CD14-positive monocyte (primary cell): Measurements from ENCODE around the gene CCDC33. TPM values are rescaled to one million over a fixed set of nuclear protein-coding genes. Genes with fewer than 3 reads are reported as not detected.

Experiments used
- DNase-seq, 3 donors: peaks; one replicate each; pipeline ENCODE4 v3.0.0-alpha.2; 2011 to 2022
- H2AFZ ChIP-seq: 2 replicates; pipeline ENCODE4 v1.6.0; 2012; ENCODE audit warnings: mild to moderate bottlenecking, low read depth, low read length, inconsistent platforms; ENCODE audit not compliant: insufficient read depth, poor library complexity, severe bottlenecking
- H3K27ac ChIP-seq, 2 donors: 1 replicate in 1 of 2; 2 replicates in 1 of 2; pipeline ENCODE4 v1.5.1; 2012 to 2013; ENCODE audit warnings: low read length in 2 of 2, control low read depth in 1 of 2, inconsistent platforms in 1 of 2, low read depth in 1 of 2, mild to moderate bottlenecking in 1 of 2
- H3K27me3 ChIP-seq, 2 donors: one replicate each; pipeline versions ENCODE4 v1.6.0 to v1.6.1; 2011 to 2013; ENCODE audit warnings: low read length in 2 of 2; ENCODE audit not compliant: control insufficient read depth in 2 of 2, insufficient read depth in 2 of 2
- H3K36me3 ChIP-seq, 2 donors: replicated peaks in 1 of 2; 1 replicate in 1 of 2; 2 replicates in 1 of 2; pipeline versions ENCODE4 v1.5.1 to v1.6.1; 2012 to 2013; ENCODE audit warnings: low read length in 2 of 2, control low read depth in 1 of 2, inconsistent platforms in 1 of 2, mild to moderate bottlenecking in 1 of 2; ENCODE audit not compliant: insufficient read depth in 2 of 2, control insufficient read depth in 1 of 2
- H3K4me1 ChIP-seq, 2 donors: 1 replicate in 1 of 2; 2 replicates in 1 of 2; pipeline versions ENCODE4 v1.5.1 to v1.6.1; 2012 to 2013; ENCODE audit warnings: low read length in 2 of 2, control low read depth in 1 of 2, inconsistent platforms in 1 of 2, mild to moderate bottlenecking in 1 of 2, moderate library complexity in 1 of 2; ENCODE audit not compliant: insufficient read depth in 2 of 2, control insufficient read depth in 1 of 2
- H3K4me2 ChIP-seq: replicated peaks from 2 replicates; pipeline ENCODE3; 2012; ENCODE audit warnings: low read length, moderate library complexity, mild to moderate bottlenecking; ENCODE audit not compliant: poor library complexity, severe bottlenecking; ENCODE audit errors: extremely low read depth
- H3K4me3 ChIP-seq, 3 experiments: fragments of 200-600 bp in 1 of 3; sonication (generic) in 1 of 3; replicated peaks in 1 of 3; 1 replicate in 2 of 3; 2 replicates in 1 of 3; pipeline ENCODE4 v1.5.1; 2011 to 2013; ENCODE audit warnings: low read length in 3 of 3, mild to moderate bottlenecking in 3 of 3, control low read depth in 2 of 3, low read depth in 2 of 3, inconsistent platforms in 1 of 3, moderate library complexity in 1 of 3
- H3K79me2 ChIP-seq: 2 replicates; pipeline ENCODE4 v1.6.0; 2012; ENCODE audit warnings: mild to moderate bottlenecking, control low read depth, inconsistent platforms, low read length, moderate library complexity; ENCODE audit not compliant: insufficient read depth
- H3K9ac ChIP-seq: 2 replicates; pipeline ENCODE4 v1.6.0; 2017; ENCODE audit warnings: low read length, mild to moderate bottlenecking; ENCODE audit not compliant: insufficient read depth, poor library complexity, severe bottlenecking
- H3K9me3 ChIP-seq, 2 donors: replicated peaks in 1 of 2; 1 replicate in 1 of 2; 2 replicates in 1 of 2; pipeline versions ENCODE4 v1.5.1 to v1.6.1; 2012 to 2013; ENCODE audit warnings: low read length in 2 of 2, control low read depth in 1 of 2; ENCODE audit not compliant: control insufficient read depth in 1 of 2, insufficient read depth in 1 of 2
- H4K20me1 ChIP-seq: 2 replicates; pipeline ENCODE4 v1.6.0; 2012; ENCODE audit warnings: mild to moderate bottlenecking, low read length, control low read depth, moderate library complexity; ENCODE audit not compliant: insufficient read depth
- H3K27ac Mint-ChIP-seq, 7 donors: one replicate each; pipeline ENCODE4 v1.8.0; 2020; ENCODE audit warnings: mild to moderate bottlenecking in 7 of 7, mixed read lengths in 7 of 7, moderate library complexity in 6 of 7, inconsistent platforms in 2 of 7
- H3K27me3 Mint-ChIP-seq, 3 donors: one replicate each; pipeline ENCODE4 v1.8.0; 2021 to 2022; ENCODE audit warnings: low read depth in 3 of 3, mild to moderate bottlenecking in 3 of 3, mixed read lengths in 3 of 3, moderate library complexity in 3 of 3, inconsistent platforms in 1 of 3
- H3K36me3 Mint-ChIP-seq, 2 donors: one replicate each; pipeline ENCODE4 v1.8.0; 2020; ENCODE audit warnings: mixed read lengths in 2 of 2, inconsistent platforms in 1 of 2, mild to moderate bottlenecking in 1 of 2
- H3K4me1 Mint-ChIP-seq: one replicate; pipeline ENCODE4 v1.8.0; 2020; ENCODE audit warnings: mild to moderate bottlenecking, mixed read lengths
- H3K4me3 Mint-ChIP-seq, 2 donors: one replicate each; pipeline ENCODE4 v1.8.0; 2020; ENCODE audit warnings: mild to moderate bottlenecking in 2 of 2, mixed read lengths in 2 of 2, moderate library complexity in 1 of 2
- H3K9me3 Mint-ChIP-seq, 7 donors: one replicate each; pipeline ENCODE4 v1.8.0; 2020 to 2022; ENCODE audit warnings: mixed read lengths in 7 of 7, mild to moderate bottlenecking in 6 of 7, moderate library complexity in 6 of 7, inconsistent platforms in 2 of 7
- WGBS: methylation state at CpG from one replicate; pipeline ENCODE4 v1.1.5; 2013; ENCODE audit warnings: missing lambda C conversion rate; ENCODE audit not compliant: insufficient coverage; 5-methylcytosine and 5-hydroxymethylcytosine counted together
- intact Hi-C, 2 donors: fragments of 100-400 bp; cut with micrococcal nuclease; formaldehyde crosslinking; loops; one replicate each; pipeline versions ENCODE4 v1.15.0 to v1.15.1; 2023
- polyA plus RNA-seq, 3 donors: library from polyadenylated mRNA; depleted of rRNA in 1 of 3; unstranded in 2 of 3; stranded (reverse) in 1 of 3; fragments of 300-500 nt in 2 of 3; fragments of >200 nt in 1 of 3; fragmentation: Illumina TruSeq in 2 of 3; gene quantifications; 1 replicate in 2 of 3; 2 replicates in 1 of 3; pipeline ENCODE4 v1.2.3, GENCODE V29; 2012 to 2021
- TF ChIP-seq, protein P1 (sequence below): fragments of 200-600 bp; IDR thresholded peaks from one replicate; pipeline ENCODE4 v1.8.0; 2022; ENCODE audit warnings: antibody characterized with exemption, mild to moderate bottlenecking

The CCDC33 gene
- polyA plus RNA-seq, 3 donors, result not detected

DNA sequence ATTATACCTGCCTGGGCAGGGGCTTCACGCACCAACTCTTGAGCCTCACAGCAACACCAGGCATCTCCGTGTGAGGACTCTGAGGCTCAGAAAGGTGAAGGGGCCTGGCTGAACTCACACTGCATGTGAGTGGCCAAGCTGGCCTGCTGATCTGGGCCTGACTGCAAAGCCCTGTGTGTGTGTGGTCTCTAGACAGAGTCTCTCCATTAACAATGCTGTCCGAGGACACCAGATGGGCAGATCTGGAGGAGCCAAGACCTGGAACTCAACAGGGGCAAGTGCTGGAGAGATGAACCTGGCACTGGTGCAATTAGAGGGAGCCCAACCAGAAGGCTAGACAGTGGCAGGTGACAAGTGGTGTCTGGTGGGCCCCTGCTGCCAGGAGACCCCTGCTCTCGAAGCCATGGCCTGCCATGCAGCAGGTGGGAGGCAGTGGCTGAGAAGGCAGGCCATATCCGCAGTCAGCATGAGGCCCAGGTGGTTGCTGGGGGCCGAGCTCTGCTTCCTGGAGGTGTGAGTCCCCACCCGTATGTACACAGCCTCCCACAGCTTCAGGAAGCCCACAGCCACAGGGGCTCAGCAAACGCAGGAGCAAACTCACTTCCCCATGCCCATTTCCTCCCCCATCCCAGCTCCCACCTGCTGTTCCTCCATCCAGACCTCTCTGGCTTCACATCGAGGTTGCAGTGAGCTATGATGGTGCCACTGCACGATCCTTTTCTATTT, 92.4 kb downstream of the CCDC33 start:
- Histone ChIP-seq H3K79me2 (no peaks in the 10 kb centered on the region), H3K36me3 (no peaks in the 10 kb centered on the region), H3K4me1 (no peaks in the 10 kb centered on the region), H2AFZ (no peak overlapping the region), H3K9me3 (no peaks in the 10 kb centered on the region), H3K4me3 (no peak overlapping the region), H3K27me3 (no peaks in the 10 kb centered on the region), H3K9ac (no peak overlapping the region), H3K4me2 (no peak overlapping the region), H3K27ac (no peak overlapping the region), H4K20me1 (no peaks in the 10 kb centered on the region)
- Mint-ChIP-seq H3K27me3 (peaks cover 6 to 10% (median 6%) of the 10 kb centered on the region in 3 donors), H3K4me1 (no peaks in the 10 kb centered on the region), H3K9me3 (peaks cover 0 to under 1% (median 0%) of the 10 kb centered on the region in 7 donors), H3K4me3 (no peak overlapping the region), H3K36me3 (no peaks in the 10 kb centered on the region), H3K27ac (no peak overlapping the region)
- DNase-seq, result no peak
- TF ChIP-seq, protein P1, sequence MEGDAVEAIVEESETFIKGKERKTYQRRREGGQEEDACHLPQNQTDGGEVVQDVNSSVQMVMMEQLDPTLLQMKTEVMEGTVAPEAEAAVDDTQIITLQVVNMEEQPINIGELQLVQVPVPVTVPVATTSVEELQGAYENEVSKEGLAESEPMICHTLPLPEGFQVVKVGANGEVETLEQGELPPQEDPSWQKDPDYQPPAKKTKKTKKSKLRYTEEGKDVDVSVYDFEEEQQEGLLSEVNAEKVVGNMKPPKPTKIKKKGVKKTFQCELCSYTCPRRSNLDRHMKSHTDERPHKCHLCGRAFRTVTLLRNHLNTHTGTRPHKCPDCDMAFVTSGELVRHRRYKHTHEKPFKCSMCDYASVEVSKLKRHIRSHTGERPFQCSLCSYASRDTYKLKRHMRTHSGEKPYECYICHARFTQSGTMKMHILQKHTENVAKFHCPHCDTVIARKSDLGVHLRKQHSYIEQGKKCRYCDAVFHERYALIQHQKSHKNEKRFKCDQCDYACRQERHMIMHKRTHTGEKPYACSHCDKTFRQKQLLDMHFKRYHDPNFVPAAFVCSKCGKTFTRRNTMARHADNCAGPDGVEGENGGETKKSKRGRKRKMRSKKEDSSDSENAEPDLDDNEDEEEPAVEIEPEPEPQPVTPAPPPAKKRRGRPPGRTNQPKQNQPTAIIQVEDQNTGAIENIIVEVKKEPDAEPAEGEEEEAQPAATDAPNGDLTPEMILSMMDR, result no peak
- 27% methylated on average over 8 of the region's 10 CpGs for WGBS
- intact Hi-C loops, result loop anchor here in 1 of 2 donors (10.0 kb wide), 1 partner anchor 354 kb away; no protein-coding TSS in a partner anchor

DNA sequence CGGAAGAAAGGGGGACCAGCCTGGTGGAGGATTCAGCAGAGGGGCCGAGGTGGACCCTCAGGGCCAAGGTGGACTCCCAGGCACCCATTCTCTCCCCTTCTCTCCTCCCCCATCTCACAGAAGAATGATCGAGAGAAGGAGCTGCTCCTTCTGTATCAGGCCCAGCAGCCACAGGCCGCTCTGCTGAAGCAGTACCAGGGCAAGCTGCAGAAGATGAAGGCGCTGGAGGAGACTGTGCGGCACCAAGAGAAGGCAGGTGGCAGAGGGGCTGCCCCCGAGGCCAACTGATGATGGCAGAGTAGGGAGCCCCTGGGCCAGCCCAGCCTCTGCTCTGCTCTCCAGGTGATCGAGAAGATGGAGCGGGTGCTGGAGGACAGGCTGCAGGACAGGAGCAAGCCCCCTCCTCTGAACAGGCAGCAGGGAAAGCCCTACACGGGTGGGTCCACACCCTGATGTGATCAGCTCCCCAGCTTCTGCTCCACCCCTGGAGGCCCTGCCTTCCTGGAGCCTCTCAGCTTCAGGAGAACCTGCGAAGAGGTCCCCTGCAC, 94.8 kb downstream of the CCDC33 start:
- Mint-ChIP-seq H3K4me1 (no peaks in the 10 kb centered on the region), H3K36me3 (no peaks in the 10 kb centered on the region), H3K9me3 (peaks cover 7 to 16% (median 13%) of the 10 kb centered on the region in 7 donors), H3K27me3 (peaks cover 4 to 5% (median 5%) of the 10 kb centered on the region in 3 donors), H3K27ac (no peak overlapping the region), H3K4me3 (no peak overlapping the region)
- Histone ChIP-seq H3K4me1 (no peaks in the 10 kb centered on the region), H3K9me3 (peaks cover 5 to 15% of the 10 kb centered on the region in 2 donors), H3K79me2 (no peaks in the 10 kb centered on the region), H3K36me3 (no peaks in the 10 kb centered on the region), H3K9ac (no peak overlapping the region), H2AFZ (no peak overlapping the region), H3K27me3 (no peaks in the 10 kb centered on the region), H3K27ac (no peak overlapping the region), H4K20me1 (no peaks in the 10 kb centered on the region), H3K4me2 (no peak overlapping the region), H3K4me3 (no peak overlapping the region)
- 95% methylated on average over 9 of the region's 11 CpGs for WGBS
- intact Hi-C loops, result no loop called here
- DNase-seq, result no peak
- TF ChIP-seq, protein P1, result no peak
